Stomach (tissue), 9 donors: ENCODE measurements around the gene SSTR4. TPM values are rescaled to one million over a fixed set of nuclear protein-coding genes. Genes with fewer than 3 reads are reported as not detected.

Experiments used
- DNase-seq, 2 donors: peaks; one replicate each; pipeline versions ENCODE4 v3.0.0 to v3.0.0-alpha.2; 2013 to 2019
- H3K27ac ChIP-seq, 5 donors: fragments of 200-600 bp in 4 of 5; sonication (generic) in 4 of 5; one replicate each; pipeline ENCODE4 v1.5.1; 2013 to 2019; ENCODE audit warnings: mild to moderate bottlenecking in 1 of 5, moderate library complexity in 1 of 5
- H3K27me3 ChIP-seq, 3 donors: fragments of 200-600 bp; sonication (generic); one replicate each; pipeline ENCODE4 v1.5.1; 2017 to 2019; ENCODE audit warnings: mixed run types in 1 of 3
- H3K36me3 ChIP-seq, 4 donors: fragments of 200-600 bp; sonication (generic); 1 replicate in 3 of 4; 2 replicates in 1 of 4; pipeline ENCODE4 v1.5.1; 2016 to 2019
- H3K4me1 ChIP-seq, 4 donors: fragments of 200-600 bp; sonication (generic); one replicate each; pipeline ENCODE4 v1.5.1; 2016 to 2019
- H3K4me3 ChIP-seq, 4 donors: fragments of 200-600 bp; sonication (generic) in 3 of 4; one replicate each; pipeline ENCODE4 v1.5.1; 2016 to 2019; ENCODE audit warnings: mild to moderate bottlenecking in 1 of 4
- H3K9me3 ChIP-seq, 4 donors: fragments of 200-600 bp; sonication (generic); one replicate each; pipeline ENCODE4 v1.5.1; 2016 to 2019
- CTCF ChIP-seq, 7 experiments: fragments of 450-650 bp in 4 of 7; fragments of 200-600 bp in 3 of 7; sonication (generic) in 3 of 7; IDR thresholded peaks; one replicate each; pipeline ENCODE4 v1.5.1; 2016 to 2019; ENCODE audit warnings: antibody characterized with exemption in 7 of 7, control low read depth in 2 of 7, mild to moderate bottlenecking in 1 of 7
- EP300 ChIP-seq: sonication (generic); formaldehyde crosslinking; IDR thresholded peaks from one replicate; pipeline ENCODE4 v1.6.1; 2017; ENCODE audit warnings: antibody characterized with exemption
- POLR2A ChIP-seq, 4 donors: fragments of 450-650 bp; IDR thresholded peaks; one replicate each; pipeline ENCODE4 v1.6.1; 2016; ENCODE audit warnings: antibody characterized with exemption in 4 of 4, control low read depth in 2 of 4, mild to moderate bottlenecking in 1 of 4, moderate library complexity in 1 of 4
- POLR2AphosphoS5 ChIP-seq, 3 donors: sonication (generic); formaldehyde crosslinking; IDR thresholded peaks; one replicate each; pipeline ENCODE4 v1.6.1; 2016; ENCODE audit warnings: antibody characterized with exemption in 3 of 3
- WGBS, 5 donors: extraction: QIAGEN DNeasy Blood & Tissue Kit in 3 of 5; methylation state at CpG; one replicate each; pipeline versions ENCODE4 v1.1.5 to v1.1.7; 2013 to 2018; 5-methylcytosine and 5-hydroxymethylcytosine counted together
- intact Hi-C: fragments of 100-400 bp; cut with DNase I; formaldehyde crosslinking; loops from one replicate; pipeline ENCODE4 v1.15.1; 2023; ENCODE audit warnings: low total_unique reads
- polyA plus RNA-seq, 3 donors: library from polyadenylated mRNA; stranded (reverse); fragments of 200-250 nt; gene quantifications; one replicate each; pipeline ENCODE4 v1.2.3, GENCODE V29; 2013
- total RNA-seq, 5 donors: library from RNA; depleted of rRNA; stranded (reverse); fragments of >200 nt; gene quantifications; one replicate each; pipeline versions ENCODE4 v1.1.0 to v1.2.3, GENCODE V29; 2014 to 2016
- donor health status: healthy with polysubstance abuse.
- donor health status: Bipolar disorder and iron deficiency.
- donor health status: healthy.

Gene SSTR4
- total and polyA plus RNA-seq, 8 donors, result not detected

- intact Hi-C loops, result no loop called here
- TF ChIP-seq POLR2AphosphoS5 (IDR thresholded peaks at IDR 0.05) (no peak), EP300 (no peak), POLR2A (IDR thresholded peaks at IDR 0.05) (no peak), CTCF (IDR thresholded peaks at IDR 0.05) (no peak)
- WGBS, 5 donors, result 82 to 94% (median 90%) methylated on average over 2 of the region's 2 CpGs
- H3K4me3 ChIP-seq, result no peak overlapping the region
- no peaks in the 10 kb centered on the region for H3K4me1 ChIP-seq
- no peak for DNase-seq
- H3K27ac ChIP-seq, result no peak overlapping the region
- H3K36me3 ChIP-seq, result no peaks in the 10 kb centered on the region
- H3K27me3 ChIP-seq, result no peaks in the 10 kb centered on the region
- H3K9me3 ChIP-seq, result peaks cover 0 to 6% (median 2%) of the 10 kb centered on the region in 4 donors
Measured at GRCh38 chr20:22998476-22998875, 36.6 kb upstream of the SSTR4 start.

DNA sequence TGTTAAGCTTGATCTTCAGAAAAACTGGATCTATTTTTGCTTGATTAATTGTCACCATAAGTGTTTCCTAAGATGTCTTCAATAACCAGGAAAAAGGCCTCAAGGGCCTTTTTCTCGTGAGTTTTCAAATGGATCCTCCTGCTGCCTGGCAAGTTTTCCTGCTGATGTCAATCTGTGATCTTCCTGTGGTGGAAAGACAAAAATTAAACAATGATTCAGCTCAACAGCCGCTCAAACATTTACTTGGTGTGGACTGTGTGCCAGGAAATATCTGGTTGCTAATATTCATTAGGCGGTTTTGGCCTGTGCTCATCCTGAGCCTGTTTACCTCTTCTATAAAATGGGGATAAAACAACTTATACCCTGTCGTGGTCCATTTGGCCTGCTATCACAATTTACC is 35.4 kb upstream of the SSTR4 start:
- TF ChIP-seq CTCF (IDR thresholded peaks at IDR 0.05) (no peak), POLR2AphosphoS5 (IDR thresholded peaks at IDR 0.05) (no peak), EP300 (no peak), POLR2A (IDR thresholded peaks at IDR 0.05) (no peak)
- H3K27me3 ChIP-seq, result no peaks in the 10 kb centered on the region
- no peaks in the 10 kb centered on the region for H3K36me3 ChIP-seq
- H3K9me3 ChIP-seq, result no peaks in the 10 kb centered on the region
- no peak overlapping the region for H3K27ac ChIP-seq
- H3K4me3 ChIP-seq, result no peak overlapping the region
- no peaks in the 10 kb centered on the region for H3K4me1 ChIP-seq
- DNase-seq, result no peak
- 36 to 57% (median 46%) methylated on average over 4 of the region's 4 CpGs for WGBS, 5 donors
- intact Hi-C loops, result no loop called here

GRCh38 chr20:23000232-23000947 is 34.7 kb upstream of the SSTR4 start:
- Histone ChIP-seq H3K4me1 (no peaks in the 10 kb centered on the region), H3K36me3 (no peaks in the 10 kb centered on the region), H3K27ac (no peak overlapping the region), H3K9me3 (no peaks in the 10 kb centered on the region), H3K27me3 (no peaks in the 10 kb centered on the region), H3K4me3 (no peak overlapping the region)
- intact Hi-C loops, result no loop called here
- DNase-seq, result no peak
- 59 to 70% (median 65%) methylated on average over 6 of the region's 6 CpGs for WGBS, 5 donors
- TF ChIP-seq CTCF (IDR thresholded peaks at IDR 0.05) (no peak), POLR2A (IDR thresholded peaks at IDR 0.05) (no peak), EP300 (no peak), POLR2AphosphoS5 (IDR thresholded peaks at IDR 0.05) (no peak)

GRCh38 chr20:23002276-23002675 is 32.8 kb upstream of the SSTR4 start:
- H3K9me3 ChIP-seq, result no peaks in the 10 kb centered on the region
- WGBS, 5 donors, result 88 to 100% (median 93%) methylated on average over 5 to 6 of the region's 6 CpGs
- no peaks in the 10 kb centered on the region for H3K27me3 ChIP-seq
- intact Hi-C loops, result no loop called here
- no peaks in the 10 kb centered on the region for H3K36me3 ChIP-seq
- H3K27ac ChIP-seq, result no peak overlapping the region
- H3K4me1 ChIP-seq, result no peaks in the 10 kb centered on the region
- TF ChIP-seq EP300 (no peak), CTCF (IDR thresholded peaks at IDR 0.05) (no peak), POLR2AphosphoS5 (IDR thresholded peaks at IDR 0.05) (no peak), POLR2A (IDR thresholded peaks at IDR 0.05) (no peak)
- DNase-seq, result no peak
- no peak overlapping the region for H3K4me3 ChIP-seq
